CD4-positive, alpha-beta T cell treated with Interleukin-4 for 4 hours (primary cell): ENCODE results near the gene RHOJ.
"Not testable (repeated sequence)": the region's sequence is repeated elsewhere in the genome, so short reads cannot be mapped to it uniquely, and the experiment has no call there.

Experiments used
- DNase-seq: peaks from one replicate; pipeline ENCODE4 v3.0.0-alpha.2; 2020

The RHOJ gene

GRCh38 chr14:63204407-63205043 is at the start of gene RHOJ:
Gene RHOJ (plus strand): TSS chr14:63204443. CDS start chr14:63204870, 427 bp downstream.
- no peak for DNase-seq

- DNase-seq = no peak
Measured at GRCh38 chr14:63155511-63156185, 48.6 kb upstream of the RHOJ start.

- no peak for DNase-seq
Measured at GRCh38 chr14:63157195-63157594, 47.0 kb upstream of the RHOJ start.

- no peak for DNase-seq
Measured at GRCh38 chr14:63163306-63163705, 40.9 kb upstream of the RHOJ start.

GRCh38 chr14:63164108-63164683 is 40.0 kb upstream of the RHOJ start:
- no peak for DNase-seq

- DNase-seq = not testable (repeated sequence)
Measured at GRCh38 chr14:63165267-63165666, 39.0 kb upstream of the RHOJ start.

GRCh38 chr14:63167044-63167443 is 37.2 kb upstream of the RHOJ start:
- no peak for DNase-seq

GRCh38 chr14:63174760-63175191 is 29.5 kb upstream of the RHOJ start:
- DNase-seq = no peak

GRCh38 chr14:63175531-63175930 is 28.7 kb upstream of the RHOJ start:
- no peak for DNase-seq

- no peak for DNase-seq
Measured at GRCh38 chr14:63178912-63179311, 25.3 kb upstream of the RHOJ start.

- DNase-seq = no peak
Measured at GRCh38 chr14:63179383-63179782, 24.9 kb upstream of the RHOJ start.

- no peak for DNase-seq
Measured at GRCh38 chr14:63180011-63180410, 24.2 kb upstream of the RHOJ start.

- DNase-seq = no peak
Measured at GRCh38 chr14:63182968-63183367, 21.3 kb upstream of the RHOJ start.

GRCh38 chr14:63186453-63186852 is 17.8 kb upstream of the RHOJ start:
- DNase-seq = no peak

- no peak for DNase-seq
Measured at GRCh38 chr14:63191211-63191610, 13.0 kb upstream of the RHOJ start.

- DNase-seq = no peak
Measured at GRCh38 chr14:63192085-63192484, 12.2 kb upstream of the RHOJ start.

GRCh38 chr14:63193236-63193635 is 11.0 kb upstream of the RHOJ start:
- no peak for DNase-seq

- DNase-seq = no peak
Measured at GRCh38 chr14:63200035-63200740, 4.1 kb upstream of the RHOJ start.

- DNase-seq = no peak
Measured at GRCh38 chr14:63200767-63201166, 3.5 kb upstream of the RHOJ start.

GRCh38 chr14:63203015-63203414 is 1.2 kb upstream of the RHOJ start:
- DNase-seq = no peak

- DNase-seq = no peak
Measured at GRCh38 chr14:63203618-63204406, 431 bp upstream of the RHOJ start.

- DNase-seq = no peak
Measured at GRCh38 chr14:63205044-63205575, 867 bp downstream of the RHOJ start.

GRCh38 chr14:63205866-63206265 is 1.6 kb downstream of the RHOJ start:
- no peak for DNase-seq
